HepG2 (cell line): Measurements from ENCODE around the gene SRCIN1. TPM values are rescaled to one million over a fixed set of nuclear protein-coding genes. Genes with fewer than 3 reads are reported as not detected.

Experiments used
- ARNT ChIP-seq: fragments of 450-650 bp; IDR thresholded peaks from 2 replicates; pipeline ENCODE4 v1.6.1; 2017
- BATF2 ChIP-seq: sonication (generic); formaldehyde crosslinking; IDR thresholded peaks from 2 replicates; pipeline ENCODE4 v1.8.0; 2022; ENCODE audit warnings: mild to moderate bottlenecking, missing genetic modification reagents, moderate library complexity
- ELF4 ChIP-seq: sonication (generic); formaldehyde crosslinking; IDR thresholded peaks from 2 replicates; pipeline ENCODE4 v1.5.0; 2020; ENCODE audit warnings: missing genetic modification reagents, mild to moderate bottlenecking, moderate library complexity, borderline replicate concordance
- FOXA1 ChIP-seq, 2 experiments: fragments of 450-650 bp in 1 of 2; sonication (generic) in 1 of 2; formaldehyde crosslinking in 1 of 2; IDR thresholded peaks; 2 replicates each; pipeline versions ENCODE4 v1.4.0 to v1.6.1; 2016 to 2020; ENCODE audit warnings: missing genetic modification reagents in 1 of 2
- HOXA3 ChIP-seq: sonication (generic); formaldehyde crosslinking; IDR thresholded peaks from 2 replicates; pipeline ENCODE4 v1.5.0; 2020; ENCODE audit warnings: missing genetic modification reagents
- KDM1A ChIP-seq: IDR thresholded peaks from 2 replicates; pipeline ENCODE4 v1.6.1; 2016; ENCODE audit warnings: missing compliant biosample characterization
- KDM2A ChIP-seq: sonication (generic); formaldehyde crosslinking; IDR thresholded peaks from 2 replicates; pipeline ENCODE4 v1.4.0; 2020; ENCODE audit warnings: low read depth, missing genetic modification reagents, borderline replicate concordance
- KDM3A ChIP-seq: IDR thresholded peaks from 2 replicates; pipeline ENCODE4 v1.6.1; 2018; ENCODE audit warnings: low read depth, missing compliant biosample characterization
- MLLT10 ChIP-seq: sonication (generic); formaldehyde crosslinking; IDR thresholded peaks from 2 replicates; pipeline ENCODE4 v1.4.0; 2020; ENCODE audit warnings: missing genetic modification reagents
- MTA3 ChIP-seq: sonication (generic); formaldehyde crosslinking; IDR thresholded peaks from 2 replicates; pipeline ENCODE4 v1.4.0; 2020; ENCODE audit warnings: missing genetic modification reagents
- MXD3 ChIP-seq: IDR thresholded peaks from 2 replicates; pipeline ENCODE4 v1.6.1; 2016; ENCODE audit warnings: mild to moderate bottlenecking, missing biosample characterization, missing genetic modification reagents
- PRDM15 ChIP-seq: sonication (generic); formaldehyde crosslinking; IDR thresholded peaks from 2 replicates; pipeline ENCODE4 v1.4.0; 2020; ENCODE audit warnings: missing genetic modification reagents
- SIX1 ChIP-seq: sonication (generic); formaldehyde crosslinking; IDR thresholded peaks from 2 replicates; pipeline ENCODE4 v1.4.0; 2020; ENCODE audit warnings: missing genetic modification reagents, borderline replicate concordance
- SMAD9 ChIP-seq: sonication (generic); formaldehyde crosslinking; IDR thresholded peaks from 2 replicates; pipeline ENCODE4 v1.5.1; 2020; ENCODE audit warnings: mild to moderate bottlenecking, missing genetic modification reagents
- YY1 ChIP-seq: IDR thresholded peaks from 2 replicates; pipeline ENCODE4 v1.6.1; 2011; ENCODE audit warnings: low read length, low read depth, moderate library complexity, mild to moderate bottlenecking; ENCODE audit not compliant: insufficient read depth, insufficient replicate concordance
- ZBTB26 ChIP-seq: IDR thresholded peaks from 2 replicates; pipeline ENCODE4 v1.6.1; 2016; ENCODE audit warnings: missing compliant biosample characterization, missing genetic modification reagents, borderline replicate concordance
- ZC3H4 ChIP-seq: sonication (generic); formaldehyde crosslinking; IDR thresholded peaks from 2 replicates; pipeline ENCODE4 v1.4.0; 2020; ENCODE audit warnings: missing genetic modification reagents, borderline replicate concordance
- ZFX ChIP-seq: sonication (generic); formaldehyde crosslinking; IDR thresholded peaks from 2 replicates; pipeline ENCODE4 v1.4.0; 2020; ENCODE audit warnings: mild to moderate bottlenecking, low read depth, missing genetic modification reagents, moderate library complexity
- ZNF160 ChIP-seq: sonication (generic); formaldehyde crosslinking; IDR thresholded peaks from 2 replicates; pipeline ENCODE4 v1.8.0; 2022; ENCODE audit warnings: mild to moderate bottlenecking, inconsistent platforms, missing genetic modification reagents
- ZNF275 ChIP-seq: sonication (generic); formaldehyde crosslinking; IDR thresholded peaks from 2 replicates; pipeline ENCODE4 v1.8.0; 2022; ENCODE audit warnings: missing genetic modification reagents, mild to moderate bottlenecking, inconsistent platforms, borderline replicate concordance
- ZNF460 ChIP-seq: sonication (generic); formaldehyde crosslinking; IDR thresholded peaks from 2 replicates; pipeline ENCODE4 v1.5.1; 2020; ENCODE audit warnings: missing genetic modification reagents, mild to moderate bottlenecking, borderline replicate concordance
- ZNF496 ChIP-seq: sonication (generic); formaldehyde crosslinking; IDR thresholded peaks from 2 replicates; pipeline ENCODE4 v1.8.1; 2023; ENCODE audit warnings: mild to moderate bottlenecking, moderate library complexity, missing genetic modification reagents; ENCODE audit not compliant: insufficient replicate concordance
- ZNF546 ChIP-seq: sonication (generic); formaldehyde crosslinking; conservative IDR thresholded peaks from 2 replicates; pipeline ENCODE4 v1.8.1; 2023; ENCODE audit warnings: mild to moderate bottlenecking, missing genetic modification reagents
- ZNF577 ChIP-seq: sonication (generic); formaldehyde crosslinking; IDR thresholded peaks from 2 replicates; pipeline ENCODE4 v1.4.0; 2020; ENCODE audit warnings: mild to moderate bottlenecking, low read depth, missing genetic modification reagents, borderline replicate concordance
- ZNF839 ChIP-seq: sonication (generic); formaldehyde crosslinking; IDR thresholded peaks from 2 replicates; pipeline ENCODE4 v1.4.0; 2020; ENCODE audit warnings: missing genetic modification reagents, mild to moderate bottlenecking, borderline replicate concordance
- polyA plus RNA-seq, 8 experiments: library from polyadenylated mRNA; depleted of rRNA in 3 of 8; stranded (reverse) in 7 of 8; unstranded in 1 of 8; fragments of >200 nt; fragmentation: Illumina TruSeq in 4 of 8; extraction: Trizol in 4 of 8; gene quantifications; 2 replicates each; pipeline versions ENCODE4 v1.2.1 to v1.2.3, GENCODE V29; 2011 to 2016; ENCODE audit warnings: low read depth in 4 of 8, missing spikeins in 1 of 8, mixed read lengths in 1 of 8; ENCODE audit not compliant: insufficient read depth in 1 of 8
- total RNA-seq, 5 experiments: library from RNA; depleted of rRNA; stranded (reverse); fragments of >200 nt; fragmentation: Illumina TruSeq; extraction: Trizol; gene quantifications; 2 replicates each; pipeline ENCODE4 v1.2.3, GENCODE V29; 2016; ENCODE audit warnings: low read depth in 1 of 5

The SRCIN1 gene
- total and polyA plus RNA-seq, 2 of the 13 experiments (the other 11 are each of a cell fraction or from before 2014, with no cell fraction given): 1.2 to 9.6 TPM

GRCh38 chr17:38579934-38580333, 25.8 kb downstream of the SRCIN1 start (continued):
- TF ChIP-seq ZNF546 (CRISPR knock-in tag) (no peak), SMAD9 (CRISPR knock-in tag) (no peak), MTA3 (CRISPR knock-in tag) (no peak), ELF4 (no peak), ZNF275 (CRISPR knock-in tag) (no peak), ZBTB26 (CRISPR knock-in tag) (no peak), ZNF496 (CRISPR knock-in tag) (no peak), ZNF839 (CRISPR knock-in tag) (no peak), ZNF460 (CRISPR knock-in tag) (no peak), ZNF160 (CRISPR knock-in tag) (no peak), YY1 (peak; percentile 39), ARNT (no peak), BATF2 (CRISPR knock-in tag) (no peak), MXD3 (CRISPR knock-in tag) (peak; percentile 26; the same call in 1 of the 2 replicates), PRDM15 (no peak), FOXA1 (IDR thresholded peaks at IDR 0.05) (no peak), FOXA1 (CRISPR knock-in tag; IDR thresholded peaks at IDR 0.05) (peak; percentile 5; the same call in 1 of the 2 replicates), KDM3A (CRISPR knock-in tag) (no peak), ZNF577 (CRISPR knock-in tag) (no peak), SIX1 (no peak), KDM2A (CRISPR knock-in tag) (peak; percentile 69; the same call in 1 of the 2 replicates), MLLT10 (CRISPR knock-in tag) (no peak), HOXA3 (no peak), ZFX (CRISPR knock-in tag) (peak; percentile 71), ZC3H4 (CRISPR knock-in tag) (no peak), KDM1A (CRISPR knock-in tag) (no peak)
